Measurements from ENCODE around the gene SYT14.

GRCh38 chr1:209937996-209938959 lies at the start of gene SYT14:
- peak in 1 of 6 experiments; percentile 27 for TF ChIP-seq CTCF (IDR thresholded peaks at IDR 0.05)
- TF ChIP-seq POLR2A (IDR thresholded peaks at IDR 0.05), result peak in 1 of 2 donors; percentile 64

Measured in thyroid gland (tissue), 4 donors.